Measurements from ENCODE around the gene ARHGAP15. TPM values are rescaled to one million over a fixed set of nuclear protein-coding genes. Genes with fewer than 3 reads are reported as not detected.

ARHGAP15 gene
- total RNA-seq, 4 donors from 2014 or later, result 1.7 to 16.8 (median 3.7) TPM

DNA sequence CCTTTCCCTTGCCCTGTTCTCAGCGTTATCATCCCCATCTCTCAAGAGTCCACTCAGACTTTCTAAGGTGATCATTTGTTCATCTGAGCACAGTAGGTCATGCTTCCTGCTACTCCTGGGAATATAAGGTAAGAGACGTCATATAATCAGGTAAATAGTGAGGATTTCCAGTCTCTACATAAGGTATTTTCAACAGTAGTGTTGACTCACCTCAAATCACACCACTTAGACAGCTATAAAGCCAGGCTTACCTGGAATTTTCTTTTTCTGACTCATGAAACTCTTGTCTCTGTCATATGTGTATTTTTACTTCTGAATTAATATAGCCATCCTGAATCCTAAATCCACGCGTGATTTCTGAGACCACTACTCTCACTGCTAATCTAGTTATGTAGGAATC lies 443.2 kb downstream of the ARHGAP15 start:
- intact Hi-C loops (cut with DNase I), result no loop called here
- no peaks in the 10 kb centered on the region for H3K9me3 ChIP-seq
- H3K4me1 ChIP-seq, result no peaks in the 10 kb centered on the region
- TF ChIP-seq POLR2A (IDR thresholded peaks at IDR 0.05), result no peak
- TF ChIP-seq, protein P1, sequence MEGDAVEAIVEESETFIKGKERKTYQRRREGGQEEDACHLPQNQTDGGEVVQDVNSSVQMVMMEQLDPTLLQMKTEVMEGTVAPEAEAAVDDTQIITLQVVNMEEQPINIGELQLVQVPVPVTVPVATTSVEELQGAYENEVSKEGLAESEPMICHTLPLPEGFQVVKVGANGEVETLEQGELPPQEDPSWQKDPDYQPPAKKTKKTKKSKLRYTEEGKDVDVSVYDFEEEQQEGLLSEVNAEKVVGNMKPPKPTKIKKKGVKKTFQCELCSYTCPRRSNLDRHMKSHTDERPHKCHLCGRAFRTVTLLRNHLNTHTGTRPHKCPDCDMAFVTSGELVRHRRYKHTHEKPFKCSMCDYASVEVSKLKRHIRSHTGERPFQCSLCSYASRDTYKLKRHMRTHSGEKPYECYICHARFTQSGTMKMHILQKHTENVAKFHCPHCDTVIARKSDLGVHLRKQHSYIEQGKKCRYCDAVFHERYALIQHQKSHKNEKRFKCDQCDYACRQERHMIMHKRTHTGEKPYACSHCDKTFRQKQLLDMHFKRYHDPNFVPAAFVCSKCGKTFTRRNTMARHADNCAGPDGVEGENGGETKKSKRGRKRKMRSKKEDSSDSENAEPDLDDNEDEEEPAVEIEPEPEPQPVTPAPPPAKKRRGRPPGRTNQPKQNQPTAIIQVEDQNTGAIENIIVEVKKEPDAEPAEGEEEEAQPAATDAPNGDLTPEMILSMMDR (IDR thresholded peaks at IDR 0.05), result no peak
- H3K4me3 ChIP-seq, result no peak overlapping the region
- no peak for DNase-seq
- no peak overlapping the region for H3K27ac ChIP-seq
- 87 to 88% methylated on average over 4 of the region's 4 CpGs for WGBS, 2 donors
- no peaks in the 10 kb centered on the region for H3K27me3 ChIP-seq
- H3K36me3 ChIP-seq, result no peaks in the 10 kb centered on the region

DNA sequence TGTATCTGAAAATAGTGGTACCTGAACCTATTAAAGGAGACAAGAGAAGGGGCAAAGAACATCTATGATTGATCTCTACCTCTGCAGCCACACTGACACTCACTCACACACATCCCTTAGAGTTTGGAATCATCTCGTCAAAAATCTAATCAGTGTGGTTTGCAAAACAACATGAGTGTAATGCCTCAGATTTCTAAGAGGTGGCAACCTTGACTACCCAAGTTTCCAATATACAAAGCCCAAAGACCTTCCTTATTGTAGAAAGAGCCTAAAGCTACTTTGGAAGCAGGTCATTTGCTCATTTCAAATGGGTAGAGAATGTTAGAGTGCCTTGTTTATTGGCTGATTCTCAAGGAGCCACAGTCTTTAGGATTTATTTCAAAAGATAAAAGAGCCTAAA lies 444.9 kb downstream of the ARHGAP15 start:
- no peak for TF ChIP-seq POLR2A (IDR thresholded peaks at IDR 0.05)
- TF ChIP-seq, protein P1 (IDR thresholded peaks at IDR 0.05), result no peak
- no peaks in the 10 kb centered on the region for H3K4me1 ChIP-seq
- no peaks in the 10 kb centered on the region for H3K9me3 ChIP-seq
- 80 to 86% methylated on average over 1 of the region's 1 CpG for WGBS, 2 donors
- H3K27me3 ChIP-seq, result no peaks in the 10 kb centered on the region
- DNase-seq, result no peak
- intact Hi-C loops (cut with DNase I), result no loop called here
- H3K27ac ChIP-seq, result no peak overlapping the region
- no peak overlapping the region for H3K4me3 ChIP-seq
- H3K36me3 ChIP-seq, result no peaks in the 10 kb centered on the region

DNA sequence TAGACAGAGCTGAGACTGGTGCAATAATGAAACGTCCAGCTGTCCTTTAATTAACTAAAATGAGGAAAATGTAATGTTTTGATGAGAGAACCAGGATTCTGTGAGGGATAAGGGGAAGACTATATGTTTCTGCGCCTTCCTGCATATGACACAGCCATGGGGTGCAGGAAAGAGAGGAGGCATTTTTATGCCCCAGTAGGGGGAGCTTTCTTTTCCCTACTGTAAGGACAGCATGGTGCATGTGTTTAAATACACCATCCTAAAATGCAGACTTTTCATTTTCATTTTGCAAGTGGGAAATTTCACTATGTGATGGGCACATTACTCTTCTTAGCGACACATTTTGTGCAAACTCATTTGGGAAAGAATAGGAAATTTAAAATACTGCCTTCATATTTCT lies 446.1 kb downstream of the ARHGAP15 start:
- no peak for DNase-seq
- Histone ChIP-seq H3K27ac (no peak overlapping the region), H3K36me3 (no peaks in the 10 kb centered on the region), H3K9me3 (no peaks in the 10 kb centered on the region), H3K27me3 (no peaks in the 10 kb centered on the region), H3K4me1 (no peaks in the 10 kb centered on the region), H3K4me3 (no peak overlapping the region)
- intact Hi-C loops (cut with DNase I), result no loop called here
- TF ChIP-seq POLR2A (IDR thresholded peaks at IDR 0.05), result no peak
- TF ChIP-seq, protein P1 (IDR thresholded peaks at IDR 0.05), result peak in 1 of 6 experiments; percentile 23
- 67 to 70% methylated on average over 3 of the region's 3 CpGs for WGBS, 2 donors

DNA sequence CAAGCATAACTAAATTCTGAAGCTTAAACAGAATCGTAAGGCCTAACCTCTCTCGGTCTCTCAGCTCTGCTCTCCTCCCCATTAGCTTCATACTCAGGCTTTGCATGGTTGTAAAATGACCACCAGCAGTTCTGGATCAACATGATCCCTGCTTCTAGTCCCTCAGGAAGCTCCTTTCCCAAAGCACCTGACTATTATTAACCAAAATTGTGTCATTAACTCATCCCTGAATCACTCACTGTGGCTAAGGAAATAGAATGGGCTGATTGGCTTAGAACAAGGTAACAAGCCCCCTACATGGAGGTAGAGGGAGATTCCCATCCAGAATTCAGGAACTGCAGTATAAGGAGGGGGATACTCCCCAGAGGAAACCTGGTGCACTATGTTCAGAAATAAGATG lies 448.3 kb downstream of the ARHGAP15 start:
- Histone ChIP-seq H3K36me3 (no peaks in the 10 kb centered on the region), H3K4me1 (no peaks in the 10 kb centered on the region), H3K27ac (no peak overlapping the region), H3K9me3 (no peaks in the 10 kb centered on the region), H3K4me3 (no peak overlapping the region), H3K27me3 (no peaks in the 10 kb centered on the region)
- TF ChIP-seq POLR2A (IDR thresholded peaks at IDR 0.05), result no peak
- TF ChIP-seq, protein P1 (IDR thresholded peaks at IDR 0.05), result no peak
- no peak for DNase-seq
- WGBS, 2 donors, result 77 to 97% methylated on average over 2 of the region's 2 CpGs
- intact Hi-C loops (cut with DNase I), result no loop called here

DNA sequence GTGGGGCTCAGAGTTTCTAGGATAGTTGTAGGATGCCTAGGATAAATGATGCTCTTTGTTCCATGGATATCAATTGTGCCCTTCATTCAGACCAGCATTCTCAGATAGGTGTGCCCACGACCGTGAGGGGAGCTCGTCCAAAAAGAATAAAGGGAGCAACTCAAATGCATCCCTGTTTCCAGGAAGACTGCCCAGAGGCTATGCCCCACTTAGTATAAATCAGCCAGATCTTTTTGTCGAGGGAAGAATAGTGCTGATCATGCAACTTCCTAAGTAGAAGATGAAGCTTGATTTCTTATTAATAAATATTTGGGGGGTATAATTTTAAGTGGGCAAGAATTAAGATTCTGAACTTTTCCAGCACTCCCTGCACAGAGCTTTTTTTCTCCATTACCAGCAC lies 450.2 kb downstream of the ARHGAP15 start:
- 39 to 66% methylated on average over 4 of the region's 4 CpGs for WGBS, 2 donors
- no peaks in the 10 kb centered on the region for H3K36me3 ChIP-seq
- DNase-seq, result no peak

More for the DNA sequence above, 450.2 kb downstream of the ARHGAP15 start:
- H3K27ac ChIP-seq, result no peak overlapping the region
- H3K4me3 ChIP-seq, result no peak overlapping the region
- no peaks in the 10 kb centered on the region for H3K27me3 ChIP-seq
- no peaks in the 10 kb centered on the region for H3K4me1 ChIP-seq
- intact Hi-C loops (cut with DNase I), result no loop called here
- TF ChIP-seq, protein P1 (IDR thresholded peaks at IDR 0.05), result no peak
- TF ChIP-seq POLR2A (IDR thresholded peaks at IDR 0.05), result no peak
- no peaks in the 10 kb centered on the region for H3K9me3 ChIP-seq

All from esophagus squamous epithelium (tissue), 5 donors.